Adrenal gland (tissue), 12 donors: Measurements from ENCODE around the gene MYCBP2. TPM values are rescaled to one million over a fixed set of nuclear protein-coding genes. Genes with fewer than 3 reads are reported as not detected.

Experiments
- DNase-seq, 7 donors: peaks; one replicate each; pipeline ENCODE4 v3.0.0-alpha.2; 2019 to 2020
- H3K27ac ChIP-seq, 5 donors: fragments of 200-600 bp; sonication (generic) in 4 of 5; 1 replicate in 3 of 5; 2 replicates in 2 of 5; pipeline versions ENCODE4 v1.5.1 to v1.8.0; 2016 to 2020; ENCODE audit warnings: mild to moderate bottlenecking in 1 of 5
- H3K27me3 ChIP-seq: fragments of 200-600 bp; 2 replicates; pipeline ENCODE4 v1.8.0; 2021
- H3K36me3 ChIP-seq, 2 donors: fragments of 200-600 bp; replicated peaks in 1 of 2; 1 replicate in 1 of 2; 2 replicates in 1 of 2; pipeline versions ENCODE4 v1.5.1 to v1.8.0; 2018 to 2022
- H3K4me1 ChIP-seq, 2 donors: fragments of 200-600 bp; replicated peaks in 1 of 2; 1 replicate in 1 of 2; 2 replicates in 1 of 2; pipeline versions ENCODE4 v1.5.1 to v1.8.0; 2018 to 2021
- H3K4me3 ChIP-seq, 4 donors: fragments of 200-600 bp; sonication (generic) in 3 of 4; one replicate each; pipeline ENCODE4 v1.5.1; 2016 to 2018
- H3K9me3 ChIP-seq, 3 donors: fragments of 200-600 bp; sonication (generic) in 1 of 3; replicated peaks in 1 of 3; 1 replicate in 2 of 3; 2 replicates in 1 of 3; pipeline versions ENCODE4 v1.5.1 to v1.8.0; 2016 to 2021
- CTCF ChIP-seq, 6 experiments: fragments of 450-650 bp in 4 of 6; fragments of 200-600 bp in 2 of 6; sonication (generic) in 1 of 6; IDR thresholded peaks; 1 replicate in 5 of 6; 2 replicates in 1 of 6; pipeline versions ENCODE4 v1.5.1 to v1.8.0; 2016 to 2021; ENCODE audit warnings: antibody characterized with exemption in 6 of 6, mild to moderate bottlenecking in 2 of 6, moderate library complexity in 1 of 6
- POLR2A ChIP-seq, 2 donors: fragments of 450-650 bp; IDR thresholded peaks; one replicate each; pipeline ENCODE4 v1.6.1; 2017; ENCODE audit warnings: antibody characterized with exemption in 2 of 2, mild to moderate bottlenecking in 2 of 2, moderate library complexity in 1 of 2
- WGBS, 4 donors: extraction: QIAGEN DNeasy Blood & Tissue Kit in 2 of 4; methylation state at CpG; one replicate each; pipeline versions ENCODE4 v1.1.5 to v1.1.7; 2013 to 2017; 5-methylcytosine and 5-hydroxymethylcytosine counted together
- intact Hi-C, 2 donors: fragments of 100-400 bp; cut with DNase I; formaldehyde crosslinking; loops; one replicate each; pipeline versions ENCODE4 v1.14.1 to v1.15.0; 2022 to 2023
- polyA plus RNA-seq, 3 donors: library from polyadenylated mRNA; stranded (reverse); fragments of 200-250 nt in 2 of 3; fragments of 350-450 nt in 1 of 3; fragmentation: Illumina TruSeq in 1 of 3; extraction: RNeasy Lipid Tissue Mini Kit (QIAGEN cat#74804) in 1 of 3; gene quantifications; one replicate each; pipeline ENCODE4 v1.2.3, GENCODE V29; 2013 to 2014
- total RNA-seq, 9 donors: library from RNA; depleted of rRNA in 4 of 9; stranded (reverse); fragments of >200 nt in 4 of 9; fragments of 120-200 nt in 1 of 9; fragmentation: NEBNext Ultra II Directional in 1 of 9; extraction: Animal tissue kit (Norgen Biotek cat#: 25700) in 1 of 9; gene quantifications; one replicate each; pipeline versions ENCODE4 v1.1.0 to v1.2.4, GENCODE V29; 2013 to 2023
- donor health status: healthy with polysubstance abuse.
- donor health status: Bipolar disorder and iron deficiency.
- donor health status: DM: yes; HTN: yes; CAD: no.
- donor health status: DM: no; HTN: no; CAD: no.
- donor health status: DM: no; HTN: no; CAD: no.
- donor health status: DM: yes; HTN: yes; CAD: no.

MYCBP2 gene
- total and polyA plus RNA-seq, 12 donors, result 28.7 to 126 (median 68.8) TPM

- WGBS, 4 donors, result 93 to 96% (median 95%) methylated on average over 1 of the region's 1 CpG
- no peak overlapping the region for H3K27ac ChIP-seq
Measured at GRCh38 chr13:77285098-77285497, 41.8 kb downstream of the MYCBP2 start.

GRCh38 chr13:77274126-77274525 lies 52.8 kb downstream of the MYCBP2 start:
- Histone ChIP-seq H3K36me3 (peaks cover 0 to 25% of the 10 kb centered on the region in 2 donors), H3K9me3 (no peaks in the 10 kb centered on the region), H3K4me1 (no peaks in the 10 kb centered on the region), H3K4me3 (no peak overlapping the region), H3K27me3 (no peaks in the 10 kb centered on the region), H3K27ac (no peak overlapping the region)
- intact Hi-C loops, result no loop called here
- no peak for TF ChIP-seq POLR2A (IDR thresholded peaks at IDR 0.05)
- peak in 1 of 6 experiments; percentile 11 for TF ChIP-seq CTCF (IDR thresholded peaks at IDR 0.05)
- 93 to 100% (median 97%) methylated on average over 1 of the region's 1 CpG for WGBS, 4 donors
- DNase-seq, result no peak

More at GRCh38 chr13:77285098-77285497, 41.8 kb downstream of the MYCBP2 start:
- no peak for DNase-seq
- Histone ChIP-seq H3K9me3 (no peaks in the 10 kb centered on the region), H3K36me3 (peaks cover 0 to 6% of the 10 kb centered on the region in 2 donors), H3K4me3 (no peak overlapping the region), H3K27me3 (no peaks in the 10 kb centered on the region), H3K4me1 (no peaks in the 10 kb centered on the region)
- TF ChIP-seq POLR2A (IDR thresholded peaks at IDR 0.05) (no peak), CTCF (IDR thresholded peaks at IDR 0.05) (no peak)
- intact Hi-C loops, result no loop called here

GRCh38 chr13:77269141-77269540 lies 57.8 kb downstream of the MYCBP2 start:
- no peaks in the 10 kb centered on the region for H3K4me1 ChIP-seq
- DNase-seq, result no peak
- H3K9me3 ChIP-seq, result no peaks in the 10 kb centered on the region
- WGBS, 4 donors, result 89 to 100% (median 98%) methylated on average over 1 of the region's 1 CpG
- H3K27me3 ChIP-seq, result no peaks in the 10 kb centered on the region
- H3K36me3 ChIP-seq, result peaks cover 0 to 24% of the 10 kb centered on the region in 2 donors
- intact Hi-C loops, result no loop called here
- H3K27ac ChIP-seq, result no peak overlapping the region
- H3K4me3 ChIP-seq, result no peak overlapping the region
- TF ChIP-seq CTCF (IDR thresholded peaks at IDR 0.05) (no peak), POLR2A (IDR thresholded peaks at IDR 0.05) (no peak)

GRCh38 chr13:77267362-77267761 lies 59.5 kb downstream of the MYCBP2 start:
- no peak overlapping the region for H3K27ac ChIP-seq
- 78 to 81% (median 79%) methylated on average over 2 of the region's 2 CpGs for WGBS, 4 donors
- H3K9me3 ChIP-seq, result no peaks in the 10 kb centered on the region
- H3K27me3 ChIP-seq, result no peaks in the 10 kb centered on the region
- no peaks in the 10 kb centered on the region for H3K4me1 ChIP-seq
- no peak for DNase-seq
- TF ChIP-seq POLR2A (IDR thresholded peaks at IDR 0.05), result no peak
- TF ChIP-seq CTCF (IDR thresholded peaks at IDR 0.05), result no peak
- intact Hi-C loops, result no loop called here
- H3K36me3 ChIP-seq, result peaks cover 0 to 14% of the 10 kb centered on the region in 2 donors
- H3K4me3 ChIP-seq, result no peak overlapping the region
